IPS-18c (cell line): ENCODE results near the gene NUP62.
"Not testable (repeated sequence)": the region's sequence is repeated elsewhere in the genome, so short reads cannot be mapped to it uniquely, and the experiment has no call there.

ENCODE experiments used
- H3K4me3 ChIP-seq: 2 replicates; pipeline ENCODE4 v1.7.0; 2013; ENCODE audit warnings: low read depth, mild to moderate bottlenecking, low read length, moderate library complexity; ENCODE audit not compliant: insufficient read depth
- H3K9me3 ChIP-seq: one replicate; pipeline ENCODE4 v1.6.1; 2013; ENCODE audit warnings: mild to moderate bottlenecking, low read length, moderate library complexity; ENCODE audit not compliant: control insufficient read depth, insufficient read depth

Gene NUP62, protein sequence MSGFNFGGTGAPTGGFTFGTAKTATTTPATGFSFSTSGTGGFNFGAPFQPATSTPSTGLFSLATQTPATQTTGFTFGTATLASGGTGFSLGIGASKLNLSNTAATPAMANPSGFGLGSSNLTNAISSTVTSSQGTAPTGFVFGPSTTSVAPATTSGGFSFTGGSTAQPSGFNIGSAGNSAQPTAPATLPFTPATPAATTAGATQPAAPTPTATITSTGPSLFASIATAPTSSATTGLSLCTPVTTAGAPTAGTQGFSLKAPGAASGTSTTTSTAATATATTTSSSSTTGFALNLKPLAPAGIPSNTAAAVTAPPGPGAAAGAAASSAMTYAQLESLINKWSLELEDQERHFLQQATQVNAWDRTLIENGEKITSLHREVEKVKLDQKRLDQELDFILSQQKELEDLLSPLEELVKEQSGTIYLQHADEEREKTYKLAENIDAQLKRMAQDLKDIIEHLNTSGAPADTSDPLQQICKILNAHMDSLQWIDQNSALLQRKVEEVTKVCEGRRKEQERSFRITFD

DNA sequence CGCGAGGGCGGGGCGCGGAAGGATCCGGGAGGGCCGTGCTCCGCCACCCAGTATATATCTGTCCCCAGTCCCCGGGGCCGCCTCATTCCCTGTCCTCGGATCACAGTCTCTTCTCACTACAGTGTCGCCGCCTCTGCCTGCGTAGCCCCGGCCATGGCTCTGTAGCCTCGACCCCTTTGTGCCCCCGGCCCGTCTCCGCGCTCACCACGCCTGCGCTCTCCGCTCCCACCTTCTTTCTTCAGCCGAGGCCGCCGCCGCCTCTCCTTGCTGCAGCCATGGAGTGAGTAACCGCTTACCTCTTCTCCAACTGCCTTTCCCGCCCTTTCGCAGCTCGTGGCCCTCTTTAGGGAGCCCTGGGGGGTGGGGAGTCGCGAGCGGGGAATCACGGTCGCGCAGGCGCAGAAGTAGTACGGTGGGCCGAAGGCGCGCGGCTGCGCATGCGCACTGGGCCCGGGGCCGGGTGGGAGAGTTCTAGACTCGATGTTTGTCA lies at the start of gene NUP62, which contains the start of gene ATF5:
Gene NUP62 (minus strand): TSS at position 384 of the 490 bp plus-strand sequence. CDS start 19,697 bp downstream, outside the sequence.
Gene ATF5 (plus strand): TSS at position 85 of the 490 bp plus-strand sequence. CDS start 1,646 bp downstream, outside the sequence.
- H3K9me3 ChIP-seq = peaks cover 3% of the 10 kb centered on the region
- peak within 1 kb of the TSS; percentile 85 for H3K4me3 ChIP-seq

- Histone ChIP-seq H3K4me3 (no peak overlapping the region), H3K9me3 (no peaks in the 10 kb centered on the region)
These were observed 49.0 kb upstream of the NUP62 start for GRCh38 chr19:49978324-49978723.

GRCh38 chr19:49977881-49978280 lies 48.6 kb upstream of the NUP62 start:
- no peak overlapping the region for H3K4me3 ChIP-seq
- no peaks in the 10 kb centered on the region for H3K9me3 ChIP-seq

GRCh38 chr19:49977076-49977475 lies 47.8 kb upstream of the NUP62 start:
- no peaks in the 10 kb centered on the region for H3K9me3 ChIP-seq

GRCh38 chr19:49976496-49976895 lies 47.2 kb upstream of the NUP62 start:
- no peak overlapping the region for H3K4me3 ChIP-seq

More at GRCh38 chr19:49977076-49977475, 47.8 kb upstream of the NUP62 start:
- H3K4me3 ChIP-seq = no peak overlapping the region

GRCh38 chr19:49975051-49975450 lies 45.7 kb upstream of the NUP62 start:
- no peaks in the 10 kb centered on the region for H3K9me3 ChIP-seq
- no peak overlapping the region for H3K4me3 ChIP-seq

More at GRCh38 chr19:49976496-49976895, 47.2 kb upstream of the NUP62 start:
- no peaks in the 10 kb centered on the region for H3K9me3 ChIP-seq

DNA sequence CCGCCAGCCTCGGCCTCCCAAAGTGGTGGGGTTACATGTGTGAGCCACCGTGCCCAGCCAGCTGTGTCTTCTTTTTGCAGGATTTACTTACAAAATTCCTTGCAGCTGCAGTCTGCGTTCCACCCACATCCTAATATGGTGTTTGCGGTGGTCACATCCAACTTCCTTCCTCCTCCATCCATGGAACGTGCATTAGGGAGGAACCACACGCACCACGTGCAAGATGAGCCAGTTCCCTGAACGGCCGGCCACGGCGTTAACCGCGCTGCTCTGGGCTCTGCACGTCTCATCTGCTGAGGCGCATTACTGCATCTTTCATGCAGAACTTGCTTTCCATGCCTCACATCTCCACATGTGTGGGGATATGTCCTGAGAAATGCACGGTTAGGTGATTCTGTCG lies 44.7 kb upstream of the NUP62 start:
- Histone ChIP-seq H3K9me3 (no peaks in the 10 kb centered on the region), H3K4me3 (no peak overlapping the region)

DNA sequence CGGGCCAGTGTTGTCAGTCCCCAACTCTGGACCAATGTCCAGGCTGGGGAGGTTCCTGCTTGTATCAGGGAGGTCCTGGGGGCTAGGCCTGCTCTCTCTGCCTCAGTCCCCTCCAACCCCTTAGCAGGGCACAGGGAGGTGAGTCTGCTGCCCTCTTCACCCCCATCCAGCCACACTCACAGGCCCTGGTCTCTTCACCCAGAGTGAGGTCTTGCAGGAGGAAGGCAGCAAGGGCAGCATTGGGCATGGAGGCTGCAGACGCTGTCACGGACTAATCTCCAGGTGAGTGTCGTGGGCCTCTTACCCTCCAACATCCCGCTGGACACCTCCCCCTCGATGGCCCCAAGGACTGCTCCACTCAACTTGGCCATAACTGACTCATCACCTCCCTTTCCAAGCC lies 43.5 kb upstream of the NUP62 start:
- H3K9me3 ChIP-seq = no peaks in the 10 kb centered on the region
- H3K4me3 ChIP-seq = no peak overlapping the region

- no peaks in the 10 kb centered on the region for H3K9me3 ChIP-seq
- no peak overlapping the region for H3K4me3 ChIP-seq
These were observed 42.7 kb upstream of the NUP62 start for GRCh38 chr19:49971991-49972411.

DNA sequence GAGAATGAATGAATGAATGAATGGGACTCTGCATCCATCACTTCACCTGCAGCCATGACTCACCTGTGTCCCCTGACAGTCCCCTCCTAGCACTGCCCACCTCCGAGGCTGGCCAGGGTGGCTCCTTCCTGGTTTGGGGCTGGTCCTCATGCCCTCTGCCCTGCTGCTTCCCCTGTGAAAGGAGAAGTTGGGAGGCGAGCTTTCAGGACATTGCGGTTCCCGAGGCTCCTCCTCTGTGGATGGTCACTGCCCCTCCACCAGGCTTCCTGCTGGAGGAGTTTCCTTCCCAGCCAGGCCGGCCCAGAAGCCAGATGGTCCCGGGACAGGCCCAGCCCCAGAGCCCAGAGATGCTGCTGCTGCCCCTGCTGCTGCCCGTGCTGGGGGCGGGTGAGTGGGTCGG lies 40.1 kb upstream of the NUP62 start:
- H3K4me3 ChIP-seq, H3K9me3 ChIP-seq: not testable (repeated sequence)

- peaks cover 6% of the 10 kb centered on the region for H3K9me3 ChIP-seq
- H3K4me3 ChIP-seq = no peak overlapping the region
These were observed 39.1 kb upstream of the NUP62 start for GRCh38 chr19:49968279-49968922.

DNA sequence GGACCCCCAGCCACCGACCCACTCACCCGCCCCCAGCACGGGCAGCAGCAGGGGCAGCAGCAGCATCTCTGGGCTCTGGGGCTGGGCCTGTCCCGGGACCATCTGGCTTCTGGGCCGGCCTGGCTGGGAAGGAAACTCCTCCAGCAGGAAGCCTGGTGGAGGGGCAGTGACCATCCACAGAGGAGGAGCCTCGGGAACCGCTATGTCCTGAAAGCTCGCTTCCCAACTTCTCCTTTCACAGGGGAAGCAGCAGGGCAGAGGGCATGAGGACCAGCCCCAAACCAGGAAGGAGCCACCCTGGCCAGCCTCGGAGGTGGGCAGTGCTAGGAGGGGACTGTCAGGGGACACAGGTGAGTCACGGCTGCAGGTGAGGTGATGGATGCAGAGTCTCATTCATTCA lies 31.7 kb upstream of the NUP62 start, which contains the start of gene SIGLEC11:
Gene SIGLEC11 (minus strand): TSS at position 193 of the 400 bp plus-strand sequence. CDS start 91 bp downstream, at position 102.
- H3K4me3 ChIP-seq, H3K9me3 ChIP-seq: not testable (repeated sequence)

GRCh38 chr19:49959892-49960291 lies 30.6 kb upstream of the NUP62 start:
- H3K4me3 ChIP-seq, H3K9me3 ChIP-seq: not testable (repeated sequence)

DNA sequence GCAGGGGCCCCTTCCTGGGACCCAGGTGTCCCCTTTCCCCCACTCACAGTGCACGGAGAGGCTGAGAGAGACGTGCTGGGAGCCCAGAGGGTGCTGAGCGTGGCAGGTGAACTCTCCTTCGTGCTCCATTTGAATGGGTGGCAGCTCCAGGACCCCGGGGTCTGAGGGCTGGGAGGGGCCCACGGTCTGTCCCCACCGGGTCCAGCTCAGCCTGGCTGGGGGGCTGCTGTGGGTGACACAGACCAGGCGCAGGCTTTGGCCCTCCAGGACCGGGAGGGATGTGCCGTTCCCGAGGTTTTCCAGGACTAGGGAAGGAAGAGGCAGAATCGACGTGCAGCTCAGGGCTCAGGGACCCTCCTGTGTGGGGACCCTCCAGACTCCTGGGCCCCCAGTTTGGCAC lies 29.3 kb upstream of the NUP62 start:
- H3K4me3 ChIP-seq, H3K9me3 ChIP-seq: not testable (repeated sequence)

DNA sequence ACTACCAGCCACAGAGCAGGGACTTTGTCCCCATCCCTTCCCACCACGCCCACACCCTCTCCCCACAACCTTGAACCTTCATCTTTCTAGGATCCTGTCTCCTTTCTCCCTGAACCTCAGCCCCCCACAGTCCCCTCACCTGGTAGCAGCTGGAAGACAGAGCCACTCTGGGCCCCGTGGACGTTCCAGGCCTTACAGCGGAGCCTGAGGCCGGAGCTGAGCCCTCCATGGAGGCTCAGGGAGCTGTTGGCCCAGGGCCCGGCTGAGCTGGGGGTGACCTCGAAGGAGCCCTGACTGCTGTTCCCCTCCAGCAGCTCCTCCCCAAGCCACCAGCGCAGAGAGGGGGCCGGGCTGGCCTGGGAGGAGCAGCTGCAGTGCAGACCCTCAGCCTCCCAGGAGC lies 28.8 kb upstream of the NUP62 start:
- H3K9me3 ChIP-seq, H3K4me3 ChIP-seq: not testable (repeated sequence)

GRCh38 chr19:49957262-49957915 lies 28.1 kb upstream of the NUP62 start:
- H3K9me3 ChIP-seq = peaks cover 2% of the 10 kb centered on the region
- H3K4me3 ChIP-seq = no peak overlapping the region

DNA sequence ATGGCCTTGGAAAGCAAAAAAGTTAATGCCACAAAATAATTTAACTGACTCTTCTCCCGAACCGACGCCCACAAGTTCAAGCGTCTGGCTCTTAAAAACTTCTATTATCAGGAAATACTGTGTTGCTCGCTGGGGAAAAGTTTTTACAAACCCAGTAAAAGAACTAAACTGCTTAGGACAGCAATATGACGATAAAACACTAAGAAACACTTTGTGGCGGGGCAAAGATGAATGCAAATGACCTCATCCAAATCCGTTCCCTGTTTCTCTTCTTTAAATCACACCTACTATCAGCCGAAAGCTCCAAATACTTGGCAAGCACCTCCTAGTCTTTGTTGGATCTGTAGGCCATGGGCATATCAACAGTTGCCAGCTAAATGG lies 26.8 kb upstream of the NUP62 start:
- no peak overlapping the region for H3K4me3 ChIP-seq
- H3K9me3 ChIP-seq = no peaks in the 10 kb centered on the region
